ENCODE measurements around the gene DGKH.

The DGKH gene

GRCh38 chr13:42041011-42041683 lies 7.3 kb upstream of the DGKH start:
- Histone ChIP-seq H3K27me3 (ENCODE audit: insufficient read depth, low read depth) (no peaks in the 10 kb centered on the region), H2AFZ (ENCODE audit: low read depth) (peak overlapping the region; percentile 18; the same call in 1 of the 2 replicates), H3K4me1 (ENCODE audit: low read depth, poor library complexity, severe bottlenecking) (peaks cover 51% of the 10 kb centered on the region), H3K36me3 (ENCODE audit: insufficient read depth) (no peaks in the 10 kb centered on the region), H3K79me2 (ENCODE audit: insufficient read depth, low read depth) (peaks cover 53% of the 10 kb centered on the region), H3K4me3 (IDR thresholded peaks at IDR 0.05; ENCODE audit: insufficient read depth, low read depth, low read length) (peak overlapping the region; percentile 34), H3K27ac (peak overlapping the region; percentile 70), H3K9ac (peak overlapping the region; percentile 76), H4K20me1 (ENCODE audit: insufficient read depth) (no peaks in the 10 kb centered on the region), H3K4me2 (peak overlapping the region; percentile 86)
- TF ChIP-seq CTCF (conservative IDR thresholded peaks at IDR 0.05; ENCODE audit: low read depth, low read length), result no peak

- no peak for TF ChIP-seq CTCF (conservative IDR thresholded peaks at IDR 0.05; ENCODE audit: low read depth, low read length)
- no peaks in the 10 kb centered on the region for H3K27me3 ChIP-seq (ENCODE audit: insufficient read depth, low read depth)
- peak overlapping the region; percentile 86 for H3K4me2 ChIP-seq
- H3K36me3 ChIP-seq (ENCODE audit: insufficient read depth), result no peaks in the 10 kb centered on the region
- peak overlapping the region; percentile 34 for H3K4me3 ChIP-seq (IDR thresholded peaks at IDR 0.05; ENCODE audit: insufficient read depth, low read depth, low read length)
- peak overlapping the region; percentile 76 for H3K9ac ChIP-seq
- H3K4me1 ChIP-seq (ENCODE audit: low read depth, poor library complexity, severe bottlenecking), result peaks cover 56% of the 10 kb centered on the region
- peak overlapping the region; percentile 70 for H3K27ac ChIP-seq
- H4K20me1 ChIP-seq (ENCODE audit: insufficient read depth), result no peaks in the 10 kb centered on the region
- no peak overlapping the region for H2AFZ ChIP-seq (ENCODE audit: low read depth)
- H3K79me2 ChIP-seq (ENCODE audit: insufficient read depth, low read depth), result peaks cover 58% of the 10 kb centered on the region
These were observed 6.8 kb upstream of the DGKH start for GRCh38 chr13:42041684-42042035.

DNA sequence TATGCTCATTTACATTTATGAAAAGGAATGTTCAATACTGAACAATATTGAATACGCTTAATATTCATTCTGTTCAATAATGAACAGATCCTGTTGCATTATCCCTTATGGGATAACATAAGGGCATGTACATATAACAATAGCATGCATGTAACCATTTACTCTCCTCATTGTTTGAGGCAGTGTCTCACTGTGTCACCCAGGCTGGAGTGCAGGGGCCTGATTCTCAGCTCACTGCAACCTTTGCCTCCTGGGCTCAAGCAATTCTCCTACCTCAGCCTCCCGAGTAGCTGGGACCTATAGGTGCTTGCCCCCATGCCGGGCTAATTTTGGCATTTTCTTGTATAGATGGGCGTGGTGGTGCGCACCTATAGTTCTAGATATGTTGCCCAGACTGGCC lies 4.8 kb upstream of the DGKH start:
- no peaks in the 10 kb centered on the region for H3K27me3 ChIP-seq (ENCODE audit: insufficient read depth, low read depth)
- no peaks in the 10 kb centered on the region for H4K20me1 ChIP-seq (ENCODE audit: insufficient read depth)

DNA sequence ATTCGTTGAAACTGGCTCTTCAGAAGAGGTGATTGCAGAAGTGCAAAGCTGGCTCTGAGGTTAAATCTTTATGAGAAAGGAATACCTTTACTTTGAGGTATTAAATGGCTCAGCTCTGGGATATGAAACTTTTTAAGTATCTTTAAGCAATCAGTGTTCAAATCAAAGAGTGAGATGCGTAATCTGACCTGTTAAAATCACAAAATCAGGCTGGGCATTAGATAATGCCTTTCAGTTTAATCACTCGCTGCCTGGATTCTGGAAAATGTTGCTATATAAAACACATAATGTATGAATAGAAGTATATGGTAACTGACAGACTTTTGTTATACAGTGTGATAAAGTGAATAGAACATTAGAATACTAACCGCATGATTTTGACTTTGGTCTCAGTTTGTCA lies 2.0 kb upstream of the DGKH start:
- peaks cover 96% of the 10 kb centered on the region for H3K79me2 ChIP-seq (ENCODE audit: insufficient read depth, low read depth)

More for the DNA sequence above, 4.8 kb upstream of the DGKH start:
- H3K4me1 ChIP-seq (ENCODE audit: low read depth, poor library complexity, severe bottlenecking), result peaks cover 58% of the 10 kb centered on the region
- no peak for TF ChIP-seq CTCF (conservative IDR thresholded peaks at IDR 0.05; ENCODE audit: low read depth, low read length)
- no peak overlapping the region for H3K4me3 ChIP-seq (IDR thresholded peaks at IDR 0.05; ENCODE audit: insufficient read depth, low read depth, low read length)
- H3K79me2 ChIP-seq (ENCODE audit: insufficient read depth, low read depth), result peaks cover 78% of the 10 kb centered on the region
- H3K36me3 ChIP-seq (ENCODE audit: insufficient read depth), result no peaks in the 10 kb centered on the region
- peak overlapping the region; percentile 86; the same call in 1 of the 2 replicates for H3K4me2 ChIP-seq
- H2AFZ ChIP-seq (ENCODE audit: low read depth), result no peak overlapping the region
- no peak overlapping the region for H3K27ac ChIP-seq
- H3K9ac ChIP-seq, result no peak overlapping the region

More for the DNA sequence above, 2.0 kb upstream of the DGKH start:
- no peaks in the 10 kb centered on the region for H4K20me1 ChIP-seq (ENCODE audit: insufficient read depth)
- no peak overlapping the region for H3K4me3 ChIP-seq (IDR thresholded peaks at IDR 0.05; ENCODE audit: insufficient read depth, low read depth, low read length)
- no peak overlapping the region for H2AFZ ChIP-seq (ENCODE audit: low read depth)
- no peaks in the 10 kb centered on the region for H3K27me3 ChIP-seq (ENCODE audit: insufficient read depth, low read depth)
- H3K27ac ChIP-seq, result peak overlapping the region; percentile 72; the same call in 1 of the 2 replicates
- no peaks in the 10 kb centered on the region for H3K36me3 ChIP-seq (ENCODE audit: insufficient read depth)
- no peak for TF ChIP-seq CTCF (conservative IDR thresholded peaks at IDR 0.05; ENCODE audit: low read depth, low read length)
- peak overlapping the region; percentile 75; the same call in 1 of the 2 replicates for H3K9ac ChIP-seq
- peaks cover 72% of the 10 kb centered on the region for H3K4me1 ChIP-seq (ENCODE audit: low read depth, poor library complexity, severe bottlenecking)
- H3K4me2 ChIP-seq, result peak overlapping the region; percentile 62; the same call in 1 of the 2 replicates
